HUDEP-2 (cell line): ENCODE measurements around the gene WDR64.
A peak's percentile ranks its signal among the peaks of the same experiment; 100 is the strongest.

ENCODE experiments used
- DNase-seq, 76 experiments: peaks; one replicate each; lab custom pipeline; 2025; ENCODE audit not compliant: unreplicated experiment in 76 of 76; lab: John Stamatoyannopoulos, UW

WDR64 gene

DNA sequence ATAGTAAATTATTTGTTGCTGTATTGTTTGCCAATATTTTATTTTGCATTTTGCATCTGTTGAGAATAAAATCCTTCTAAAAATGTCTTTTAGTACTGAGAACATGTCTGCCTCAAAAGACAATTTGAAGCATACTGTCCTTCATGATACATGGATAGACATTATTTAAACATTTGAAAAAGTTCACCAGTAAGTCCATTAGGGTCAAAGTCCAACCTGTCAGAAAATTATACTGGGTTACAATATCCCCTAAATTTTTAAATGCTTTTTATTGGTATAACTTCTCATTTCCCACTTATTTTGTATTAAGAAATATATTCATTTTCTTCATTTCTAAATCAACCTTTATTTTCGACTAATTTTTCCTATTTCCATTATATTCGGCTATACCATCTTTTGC, 21.2 kb upstream of the WDR64 start:
- no peak for DNase-seq

GRCh38 chr1:241631674-241632073, 20.4 kb upstream of the WDR64 start:
- no peak for DNase-seq

DNA sequence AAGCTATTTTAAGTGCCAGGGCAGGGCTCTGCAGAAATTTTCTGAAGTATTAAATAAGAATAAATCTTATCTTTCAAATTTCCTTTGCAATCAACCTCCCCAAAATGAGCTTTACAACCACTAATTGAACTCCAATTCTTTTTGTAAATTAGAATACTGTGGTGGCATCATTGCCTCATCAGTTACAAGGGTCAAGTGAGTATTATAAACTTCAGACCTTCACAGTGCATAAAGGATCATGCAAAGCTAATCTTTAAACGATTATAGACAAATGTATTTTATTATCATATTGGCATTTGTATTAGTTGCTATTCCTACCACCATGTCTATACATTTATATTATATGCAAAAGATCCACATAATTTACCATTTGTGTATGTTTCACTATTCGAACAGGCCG, 19.1 kb upstream of the WDR64 start:
- DNase-seq = no peak

DNA sequence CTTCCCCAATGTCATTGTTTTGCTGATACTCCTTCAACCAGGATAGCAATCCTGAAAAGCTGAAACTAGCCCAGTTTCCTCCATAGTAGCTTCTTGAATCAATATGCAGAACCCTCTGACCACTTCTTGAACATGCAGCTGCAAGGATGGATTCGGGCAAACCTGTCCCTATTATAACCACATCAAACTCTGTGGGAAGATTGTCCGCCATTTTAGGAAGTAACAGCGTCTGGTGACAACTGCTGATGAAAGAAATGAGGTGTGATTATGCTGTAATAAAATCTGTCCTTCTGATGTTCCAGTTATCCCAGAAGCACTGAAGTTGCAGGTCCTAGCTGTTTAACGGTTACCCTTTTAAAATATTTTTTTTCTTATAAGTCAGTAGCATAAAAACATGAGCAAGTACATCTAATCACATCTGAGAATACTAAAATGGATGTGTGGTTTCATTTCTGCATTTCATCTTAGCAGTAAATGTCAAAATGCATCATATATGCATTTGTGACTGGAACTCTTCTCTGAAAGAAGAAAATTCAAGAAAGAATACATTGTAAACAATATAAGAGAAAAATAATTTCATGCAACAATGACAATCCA, 16.4 kb upstream of the WDR64 start:
- no peak for DNase-seq

DNA sequence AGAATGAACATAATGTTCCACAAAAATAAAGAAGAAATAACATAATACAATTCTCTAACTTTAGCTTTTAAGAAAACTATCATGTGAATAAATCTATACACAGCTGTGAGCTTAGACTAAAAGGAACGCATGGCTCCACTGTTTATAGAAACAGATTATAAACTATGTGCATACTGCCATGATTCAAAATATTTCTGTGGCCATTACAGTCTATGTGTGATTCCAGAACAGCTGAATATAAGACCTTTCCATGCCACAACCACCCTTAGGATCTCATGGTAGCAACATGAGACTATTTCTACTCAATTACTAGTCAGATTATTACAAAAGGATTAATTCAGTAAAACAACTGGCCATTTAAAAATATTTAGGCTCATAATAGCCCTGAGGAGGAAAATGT, 15.8 kb upstream of the WDR64 start:
- no peak for DNase-seq

GRCh38 chr1:241637046-241637590, 15.0 kb upstream of the WDR64 start:
- no peak for DNase-seq

- DNase-seq = peak in 1 of 76 experiments; percentile 5
Measured at GRCh38 chr1:241637604-241638003, 14.5 kb upstream of the WDR64 start.

- no peak for DNase-seq
Measured at GRCh38 chr1:241638099-241638682, 13.9 kb upstream of the WDR64 start.

DNA sequence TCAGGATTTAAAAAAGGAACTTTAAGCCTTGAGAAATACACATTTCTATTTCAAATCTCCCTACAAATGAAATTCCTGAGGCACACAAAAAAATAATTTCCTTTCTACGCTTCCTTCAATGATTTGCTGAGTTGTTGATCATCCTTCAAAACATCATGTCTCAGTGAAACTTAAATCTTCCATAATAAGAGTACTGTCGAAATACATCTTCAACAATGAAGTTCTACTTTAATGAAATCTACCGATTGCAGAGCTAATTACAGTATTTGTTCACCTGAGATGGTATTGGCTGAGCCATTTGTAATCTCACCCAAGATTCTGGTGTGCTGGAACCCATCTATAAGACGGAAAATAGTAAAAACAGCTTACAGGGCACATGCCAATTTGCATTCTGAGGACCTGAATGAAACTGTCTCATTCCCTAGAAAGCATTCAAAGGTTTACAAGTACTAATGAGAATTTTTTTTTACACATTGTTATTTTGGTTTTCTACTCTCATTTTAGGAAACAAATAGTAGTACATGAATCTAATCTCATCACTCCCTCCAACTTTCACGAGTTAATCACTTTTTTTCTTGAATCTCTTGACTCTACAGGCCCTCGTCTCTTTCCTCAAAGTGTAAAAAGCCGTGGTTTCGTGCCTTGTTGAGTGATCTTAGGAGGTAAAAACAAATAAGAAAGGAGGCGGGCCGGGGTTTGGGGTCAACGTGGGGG, 13.0 kb upstream of the WDR64 start:
- DNase-seq = peak in 4 of 76 experiments; percentile 3 to 21 (median 7)

DNA sequence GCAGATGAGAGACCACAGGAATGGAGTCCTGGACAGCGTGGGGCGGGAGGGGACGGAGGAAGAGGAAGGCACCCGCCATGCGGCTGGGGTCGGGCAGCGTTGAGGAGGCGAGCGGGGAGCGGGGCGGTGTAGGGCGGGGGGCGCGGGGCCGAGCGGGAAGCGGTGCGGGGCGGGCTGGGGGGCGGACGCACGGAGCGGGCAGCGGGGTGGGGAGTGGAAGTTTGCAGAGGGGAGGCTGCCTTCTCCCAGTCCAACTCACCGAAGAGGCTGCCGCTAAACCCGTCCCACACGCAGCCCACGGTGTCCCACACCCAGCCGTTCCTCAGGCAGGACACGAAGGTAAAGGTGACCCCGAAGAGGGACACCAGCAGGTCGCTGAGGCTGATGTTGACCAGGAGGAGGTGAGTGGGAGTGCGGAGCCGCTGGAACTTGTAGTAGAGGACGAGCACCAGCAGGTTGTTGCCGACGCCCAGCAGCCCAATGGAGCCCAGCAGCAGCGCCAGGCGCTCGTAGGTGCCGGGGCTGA, 12.4 kb upstream of the WDR64 start:
- DNase-seq = peak in 43 of 76 experiments; percentile 11 to 78 (median 50)

DNA sequence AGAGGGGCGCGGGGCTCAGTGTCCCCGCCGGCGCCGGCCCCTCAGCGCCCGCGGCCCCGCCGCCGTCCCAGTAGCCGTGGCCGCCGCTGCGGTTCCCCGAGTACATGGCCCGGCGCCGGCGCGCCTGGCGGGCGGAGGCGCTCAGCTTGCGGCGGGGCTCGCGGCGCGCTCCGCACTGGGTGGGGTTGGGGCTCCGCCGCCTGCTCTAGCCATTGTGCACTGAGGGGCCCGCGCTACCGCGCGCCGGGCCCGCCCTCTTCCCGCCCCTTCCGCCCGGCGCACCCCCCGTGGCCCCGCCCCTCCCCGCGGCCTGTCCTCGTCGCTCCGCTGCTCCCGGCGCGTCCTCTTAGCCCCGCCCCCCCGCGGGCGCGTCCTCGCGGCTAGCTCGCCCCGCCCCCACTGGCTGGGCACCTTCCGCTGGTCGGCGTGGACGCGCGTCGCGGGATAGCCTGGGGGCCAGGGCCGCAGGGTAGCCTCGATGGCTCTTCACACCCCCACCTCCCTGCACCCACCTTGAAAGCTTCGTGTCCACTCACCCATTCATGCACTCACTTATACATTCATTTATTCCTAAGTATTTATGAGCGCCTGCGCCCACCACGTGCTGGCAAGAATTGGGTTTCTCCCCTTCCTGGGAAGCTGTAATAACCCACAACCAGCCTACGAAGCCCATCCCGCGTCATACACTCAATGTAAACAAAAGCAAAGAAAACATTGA, 11.8 kb upstream of the WDR64 start, which contains the start of the genes CHML and OPN3:
Gene CHML (minus strand): TSS at position 221 of the 718 bp plus-strand sequence. CDS start 4,603 bp downstream, outside the sequence.
Gene OPN3 (minus strand): TSS at position 221 of the 718 bp plus-strand sequence. CDS start 115 bp downstream, at position 106.
- peak in 74 of 76 experiments; percentile 21 to 95 (median 86) for DNase-seq

DNA sequence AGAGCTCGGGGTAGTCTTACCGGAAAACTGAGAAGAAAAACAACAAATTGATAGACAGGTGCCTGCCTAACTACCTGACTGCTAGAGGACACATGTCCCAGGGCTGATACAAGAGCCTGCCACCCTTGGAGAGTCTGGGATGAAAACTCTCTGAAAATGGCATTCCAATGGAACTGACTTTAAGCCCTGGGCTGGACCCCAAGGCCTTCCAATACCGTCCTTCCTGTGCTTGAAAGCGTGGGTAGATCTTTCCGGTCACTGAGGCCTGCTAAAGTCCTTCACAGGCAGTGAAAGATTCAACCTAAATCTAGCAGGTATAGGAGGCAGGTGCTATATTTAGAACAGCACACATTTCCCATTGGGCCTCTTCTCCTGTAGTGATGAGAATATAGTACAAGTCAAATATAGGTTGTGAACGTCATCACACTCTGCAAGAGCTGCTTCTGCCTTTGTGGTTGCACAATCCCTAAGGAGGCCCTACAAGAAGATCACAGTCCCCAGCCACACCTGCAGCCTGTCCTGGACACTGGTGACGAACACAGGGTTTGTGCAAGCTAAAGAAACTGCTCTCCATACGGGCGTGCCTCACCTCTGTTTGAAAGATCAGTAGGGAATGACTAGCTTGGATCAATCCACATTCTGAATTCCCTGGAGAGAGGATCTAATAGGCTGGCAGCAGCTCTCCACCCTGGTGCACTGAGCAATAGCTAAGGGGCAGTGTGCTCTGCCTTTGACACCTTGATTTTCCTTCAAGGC, 11.0 kb upstream of the WDR64 start:
- DNase-seq = no peak

- no peak for DNase-seq
Measured at GRCh38 chr1:241641773-241642592, 10.1 kb upstream of the WDR64 start.

GRCh38 chr1:241642593-241642944, 9.5 kb upstream of the WDR64 start:
- DNase-seq = no peak

- DNase-seq = no peak
Measured at GRCh38 chr1:241644259-241644658, 7.8 kb upstream of the WDR64 start.

DNA sequence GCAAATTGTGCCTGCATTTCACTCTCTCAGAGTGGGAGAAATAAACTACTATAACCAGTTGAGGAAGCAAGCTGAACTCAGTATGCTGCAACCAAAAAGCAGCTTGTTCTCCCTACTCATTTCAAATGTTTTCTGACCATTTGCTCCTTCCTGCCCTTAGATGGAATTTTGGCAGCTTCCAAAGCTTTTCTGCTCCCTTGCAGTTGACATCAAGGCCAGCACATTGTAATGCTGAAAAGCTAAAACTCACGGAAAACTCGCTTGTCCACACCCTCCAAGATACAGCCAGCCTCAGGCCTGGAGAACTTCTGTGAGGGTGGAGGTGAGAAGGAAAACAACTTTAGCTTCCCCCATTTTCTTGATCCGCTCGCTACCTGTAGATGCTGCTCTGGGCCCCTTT, 6.9 kb upstream of the WDR64 start:
- DNase-seq = no peak

DNA sequence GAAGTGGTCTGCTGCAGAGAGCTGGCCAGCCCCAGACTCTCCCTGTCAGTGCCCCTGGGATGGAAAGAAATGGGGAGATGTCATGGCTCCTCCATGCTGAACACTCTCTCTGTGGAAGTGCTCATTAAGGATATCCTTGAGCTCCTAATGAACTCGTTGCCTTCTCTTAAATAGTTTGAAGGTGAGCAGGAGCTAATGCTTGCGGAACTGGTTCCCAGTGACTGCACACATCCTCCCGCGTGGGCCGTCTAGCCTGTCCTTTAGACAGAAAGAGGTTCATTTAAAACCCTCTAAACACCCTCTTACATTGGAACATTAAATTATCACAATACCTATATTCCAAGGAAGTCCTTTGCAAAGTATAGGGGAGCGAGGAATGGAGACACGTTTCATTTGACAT, 5.9 kb upstream of the WDR64 start:
- DNase-seq = no peak

DNA sequence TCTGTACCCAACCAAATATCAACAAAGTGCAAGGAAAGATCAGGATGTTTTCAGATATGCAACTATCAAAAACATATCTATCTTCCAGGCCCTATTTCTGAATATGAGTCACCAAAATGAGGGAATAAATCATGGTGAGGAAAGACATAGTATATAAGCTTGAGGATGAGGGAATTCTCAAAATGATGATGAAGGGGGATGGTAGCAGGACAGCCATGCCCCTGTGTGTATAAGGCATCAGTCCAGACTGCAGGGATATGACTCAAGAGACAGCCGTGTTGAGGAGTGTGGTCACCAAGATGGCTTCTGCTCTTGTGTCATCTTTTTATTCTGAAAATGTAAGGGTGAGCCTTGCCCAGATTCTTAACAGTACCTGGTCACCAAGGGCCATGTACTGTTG, 4.4 kb upstream of the WDR64 start:
- no peak for DNase-seq

DNA sequence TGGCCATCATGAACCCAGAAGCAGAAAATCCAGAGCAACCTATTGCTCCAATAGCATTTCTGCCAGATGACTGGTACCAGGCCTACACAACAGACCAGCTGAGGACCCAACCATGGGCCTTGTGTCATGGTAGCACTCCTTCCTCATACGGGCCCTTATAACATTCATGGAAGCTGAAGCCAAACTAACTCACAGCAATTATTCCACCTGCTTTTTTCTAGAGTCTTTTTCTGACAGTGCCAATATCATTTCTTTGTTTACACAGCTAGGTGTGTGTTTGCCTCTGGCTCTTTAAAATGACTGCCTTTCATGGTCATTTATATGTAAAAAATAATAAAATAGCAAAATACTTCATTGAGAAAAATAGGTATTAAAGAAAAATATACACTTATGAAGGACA, 3.9 kb upstream of the WDR64 start:
- no peak for DNase-seq
